SH-SY5Y (cell line): ENCODE data around the gene AGAP2.

Experiments used
- GATA2 ChIP-seq: IDR thresholded peaks from 2 replicates; pipeline ENCODE4 v1.6.1; 2011; ENCODE audit warnings: mild to moderate bottlenecking, low read depth, low read length
- GATA3 ChIP-seq: IDR thresholded peaks from 2 replicates; pipeline ENCODE4 v1.6.1; 2011; ENCODE audit warnings: low read depth, mild to moderate bottlenecking, low read length, moderate library complexity

DNA sequence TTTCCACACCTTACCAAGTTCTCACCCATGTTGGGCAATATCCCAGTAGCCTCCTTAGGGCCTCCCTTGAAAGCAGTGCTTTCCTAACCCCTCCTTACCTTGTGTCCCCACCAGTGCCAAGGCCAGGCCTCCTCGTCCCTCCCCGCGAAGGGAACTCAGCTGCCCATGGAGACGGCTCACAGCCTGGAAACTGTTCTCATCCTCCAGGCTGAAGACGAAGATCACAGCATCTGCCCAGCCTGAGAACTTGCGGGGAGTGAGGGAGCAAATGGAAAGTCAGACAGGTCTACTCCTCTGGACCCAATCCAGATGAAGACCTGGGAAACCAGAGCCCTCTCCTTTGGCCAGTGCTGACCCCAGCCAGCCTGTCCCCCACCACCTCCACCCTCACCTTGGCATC lies 4.6 kb downstream of the AGAP2 start:
- TF ChIP-seq GATA2 (no peak), GATA3 (no peak)
